ENCODE data around the gene EPB42.

Gene EPB42

DNA sequence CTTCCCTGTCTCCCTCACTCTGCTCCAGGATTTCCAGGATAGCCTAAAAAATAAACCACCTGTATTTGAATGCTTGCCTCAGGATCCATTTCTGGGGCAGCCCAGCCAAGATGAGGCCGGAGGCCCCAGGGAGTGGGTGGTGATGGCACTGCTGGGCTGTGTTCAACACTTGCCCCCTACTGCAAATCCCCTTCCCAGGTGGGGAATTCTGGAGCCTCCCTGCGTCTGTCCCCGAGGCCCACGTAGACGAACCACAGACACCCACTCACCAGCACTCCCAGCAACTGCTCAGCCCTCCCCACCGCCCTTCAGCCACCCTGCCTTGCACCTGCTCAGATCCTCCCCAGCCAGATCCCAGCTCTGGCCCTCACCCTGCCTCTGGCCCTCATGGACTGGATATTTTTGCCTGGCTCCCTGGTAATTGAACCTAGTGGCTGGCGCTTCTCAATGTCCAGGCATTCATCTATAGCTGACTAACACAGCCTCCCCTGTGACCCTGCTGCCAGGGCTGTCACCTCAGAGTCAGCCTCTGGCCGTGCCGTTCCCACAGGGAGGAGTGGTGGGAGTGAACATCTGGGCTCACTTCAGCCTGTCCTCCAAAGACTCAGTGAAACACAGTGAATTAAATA, 17.1 kb upstream of the EPB42 start:
- POLR2A ChIA-PET, result no interaction called here
- no peak for DNase-seq (ENCODE audit: extremely low spot score)
- TF ChIP-seq ARNT (IDR thresholded peaks at IDR 0.05), result no peak
- CTCF ChIA-PET, result interaction anchor here (0.8 kb wide), 1 partner anchor 13 kb away, joined by 3 read pairs; no protein-coding TSS in a partner anchor

DNA sequence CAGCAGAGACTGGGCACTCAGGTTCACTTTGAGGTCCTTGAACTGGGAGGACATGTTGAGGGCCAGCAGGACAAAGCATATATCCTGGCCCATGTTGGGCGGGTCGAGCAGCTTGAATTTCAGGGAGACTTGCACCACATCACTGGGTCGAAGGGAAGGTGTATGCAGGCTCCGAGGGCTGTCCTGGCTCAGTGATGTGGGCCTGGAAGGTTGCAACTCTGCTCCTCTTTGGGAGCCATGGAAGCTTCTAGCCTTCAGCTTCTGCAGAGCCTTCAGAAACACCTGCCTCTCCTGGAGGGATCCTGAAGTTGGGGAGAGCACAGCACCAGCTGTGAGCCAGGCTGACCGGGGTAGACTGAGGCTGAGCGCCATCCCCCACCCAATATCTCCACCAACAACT, 14.7 kb upstream of the EPB42 start:
- CTCF ChIA-PET, result no interaction called here
- DNase-seq (ENCODE audit: extremely low spot score), result no peak
- POLR2A ChIA-PET, result no interaction called here
- TF ChIP-seq FOXK2 (IDR thresholded peaks at IDR 0.05), result no peak

DNA sequence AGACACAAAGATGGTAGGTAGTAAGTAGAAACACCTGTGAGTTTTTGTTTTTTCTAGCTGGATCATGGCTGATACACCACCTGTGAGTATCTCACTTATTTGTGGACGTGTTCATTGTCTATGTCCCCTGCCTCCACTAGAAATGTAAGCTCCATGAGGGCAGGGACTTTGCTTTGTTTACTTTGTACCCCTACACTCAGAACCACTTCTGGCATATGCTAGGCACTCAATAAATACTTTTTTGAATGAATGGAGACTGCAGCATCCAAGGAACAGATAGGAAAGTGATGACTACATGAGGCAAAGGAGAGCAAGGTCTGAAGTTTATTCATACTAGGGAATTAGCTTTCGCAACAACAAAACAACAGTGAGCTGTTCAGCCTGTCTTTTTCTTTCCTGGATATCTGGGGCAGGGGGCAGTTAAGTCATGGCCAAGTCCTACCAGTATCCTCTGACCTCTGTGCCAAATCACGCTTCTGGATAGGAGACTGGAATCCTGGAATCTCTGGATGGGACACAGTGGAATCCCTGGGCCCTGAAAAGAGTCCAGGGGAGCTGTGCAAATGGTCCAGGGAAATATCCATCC, 11.6 kb upstream of the EPB42 start:
- DNase-seq (ENCODE audit: extremely low spot score), result no peak
- POLR2A ChIA-PET, result no interaction called here
- CTCF ChIA-PET, result interaction anchor here (1.3 kb wide), 1 partner anchor 53 kb away, joined by 3 read pairs; no protein-coding TSS in a partner anchor
- TF ChIP-seq NFRKB (IDR thresholded peaks at IDR 0.05) (no peak), FOXK2 (IDR thresholded peaks at IDR 0.05) (no peak), ELF4 (IDR thresholded peaks at IDR 0.05) (no peak), HDGF (IDR thresholded peaks at IDR 0.05; ENCODE audit: borderline replicate concordance) (no peak), CTBP1 (IDR thresholded peaks at IDR 0.05; ENCODE audit: borderline replicate concordance) (no peak), SUZ12 (IDR thresholded peaks at IDR 0.05) (no peak), TARDBP (IDR thresholded peaks at IDR 0.05) (no peak), BHLHE40 (IDR thresholded peaks at IDR 0.05; ENCODE audit: borderline replicate concordance) (no peak), SP1 (IDR thresholded peaks at IDR 0.05) (no peak), FOXA1 (IDR thresholded peaks at IDR 0.05) (no peak), LEF1 (IDR thresholded peaks at IDR 0.05; ENCODE audit: borderline replicate concordance) (no peak), ZNF384 (IDR thresholded peaks at IDR 0.05) (no peak), L3MBTL2 (conservative IDR thresholded peaks at IDR 0.05) (no peak), FOXM1 (IDR thresholded peaks at IDR 0.05; ENCODE audit: borderline replicate concordance) (no peak), ARNT (IDR thresholded peaks at IDR 0.05) (no peak)
- TF ChIP-seq, protein P1, sequence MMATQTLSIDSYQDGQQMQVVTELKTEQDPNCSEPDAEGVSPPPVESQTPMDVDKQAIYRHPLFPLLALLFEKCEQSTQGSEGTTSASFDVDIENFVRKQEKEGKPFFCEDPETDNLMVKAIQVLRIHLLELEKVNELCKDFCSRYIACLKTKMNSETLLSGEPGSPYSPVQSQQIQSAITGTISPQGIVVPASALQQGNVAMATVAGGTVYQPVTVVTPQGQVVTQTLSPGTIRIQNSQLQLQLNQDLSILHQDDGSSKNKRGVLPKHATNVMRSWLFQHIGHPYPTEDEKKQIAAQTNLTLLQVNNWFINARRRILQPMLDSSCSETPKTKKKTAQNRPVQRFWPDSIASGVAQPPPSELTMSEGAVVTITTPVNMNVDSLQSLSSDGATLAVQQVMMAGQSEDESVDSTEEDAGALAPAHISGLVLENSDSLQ (IDR thresholded peaks at IDR 0.05), result no peak

DNA sequence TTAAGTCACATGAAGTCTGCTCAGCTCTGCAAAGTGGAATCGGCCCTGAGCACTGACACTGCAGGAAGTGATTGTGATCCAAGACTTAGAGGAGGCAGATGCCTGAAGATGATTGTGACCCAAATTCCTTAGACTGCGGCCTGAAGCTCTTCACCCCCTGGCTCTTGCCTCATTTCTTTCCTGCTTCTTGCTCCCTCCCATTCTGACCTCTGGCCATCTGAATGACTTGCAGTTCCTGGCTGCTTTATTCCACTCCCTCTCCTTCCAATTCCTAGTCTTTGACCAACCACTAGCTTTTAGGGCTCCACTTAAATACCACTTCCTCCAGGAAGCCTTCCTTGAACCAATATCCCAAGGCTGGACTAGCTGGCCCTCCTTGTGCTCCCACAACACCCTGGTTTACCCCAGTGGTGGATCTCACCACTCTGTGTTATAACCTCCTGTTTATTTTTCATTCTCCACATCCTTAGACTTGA, 9.9 kb upstream of the EPB42 start:
- POLR2A ChIA-PET, result no interaction called here
- CTCF ChIA-PET, result interaction anchor here (1.2 kb wide), 1 partner anchor 27 kb away, joined by 5 read pairs; no protein-coding TSS in a partner anchor
- no peak for DNase-seq (ENCODE audit: extremely low spot score)
- no peak for TF ChIP-seq LEF1 (IDR thresholded peaks at IDR 0.05; ENCODE audit: borderline replicate concordance)
- TF ChIP-seq, protein P1 (IDR thresholded peaks at IDR 0.05), result no peak
- no peak for TF ChIP-seq FOXA1 (IDR thresholded peaks at IDR 0.05)
- TF ChIP-seq ARNT (IDR thresholded peaks at IDR 0.05), result no peak
- TF ChIP-seq TARDBP (IDR thresholded peaks at IDR 0.05), result no peak
- TF ChIP-seq L3MBTL2 (conservative IDR thresholded peaks at IDR 0.05), result no peak
- no peak for TF ChIP-seq SP1 (IDR thresholded peaks at IDR 0.05)
- TF ChIP-seq HDGF (IDR thresholded peaks at IDR 0.05; ENCODE audit: borderline replicate concordance), result no peak
- no peak for TF ChIP-seq CTBP1 (IDR thresholded peaks at IDR 0.05; ENCODE audit: borderline replicate concordance)
- no peak for TF ChIP-seq NFRKB (IDR thresholded peaks at IDR 0.05)
- no peak for TF ChIP-seq FOXK2 (IDR thresholded peaks at IDR 0.05)
- TF ChIP-seq FOXM1 (IDR thresholded peaks at IDR 0.05; ENCODE audit: borderline replicate concordance), result no peak

DNA sequence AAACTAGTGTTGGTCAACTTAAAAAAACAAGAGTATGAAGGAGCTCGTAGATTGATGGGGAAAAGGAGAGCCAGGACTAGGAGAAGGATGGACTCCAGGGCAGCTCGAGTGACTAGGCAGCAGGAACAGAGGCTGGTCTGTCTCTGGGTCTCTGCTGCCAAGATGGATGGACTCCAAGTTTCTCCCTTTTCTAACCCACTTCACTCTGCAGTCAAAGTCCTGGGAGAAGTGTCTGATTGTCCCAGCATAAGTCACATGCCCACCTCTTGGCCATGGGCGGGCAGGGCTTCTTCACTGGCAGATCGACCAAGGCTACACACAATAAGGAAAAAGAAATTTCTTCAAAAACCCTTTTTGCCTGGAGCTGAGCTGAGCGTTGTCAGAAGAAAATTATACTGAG, 9.2 kb upstream of the EPB42 start:
- POLR2A ChIA-PET, result no interaction called here

More for the DNA sequence above, 9.2 kb upstream of the EPB42 start:
- no peak for DNase-seq (ENCODE audit: extremely low spot score)
- TF ChIP-seq SP1 (IDR thresholded peaks at IDR 0.05), result no peak
- TF ChIP-seq HDGF (IDR thresholded peaks at IDR 0.05; ENCODE audit: borderline replicate concordance), result no peak
- no peak for TF ChIP-seq BHLHE40 (IDR thresholded peaks at IDR 0.05; ENCODE audit: borderline replicate concordance)
- TF ChIP-seq LEF1 (IDR thresholded peaks at IDR 0.05; ENCODE audit: borderline replicate concordance), result no peak
- no peak for TF ChIP-seq FOXA1 (IDR thresholded peaks at IDR 0.05)
- TF ChIP-seq TARDBP (IDR thresholded peaks at IDR 0.05), result no peak
- TF ChIP-seq ZNF384 (IDR thresholded peaks at IDR 0.05), result no peak
- TF ChIP-seq ARNT (IDR thresholded peaks at IDR 0.05), result no peak
- TF ChIP-seq ELF4 (IDR thresholded peaks at IDR 0.05), result no peak
- TF ChIP-seq FOXM1 (IDR thresholded peaks at IDR 0.05; ENCODE audit: borderline replicate concordance), result no peak
- TF ChIP-seq L3MBTL2 (conservative IDR thresholded peaks at IDR 0.05), result no peak
- TF ChIP-seq FOXK2 (IDR thresholded peaks at IDR 0.05), result no peak
- TF ChIP-seq, protein P1 (IDR thresholded peaks at IDR 0.05), result no peak
- no peak for TF ChIP-seq NFRKB (IDR thresholded peaks at IDR 0.05)
- no peak for TF ChIP-seq SUZ12 (IDR thresholded peaks at IDR 0.05)
- TF ChIP-seq CTBP1 (IDR thresholded peaks at IDR 0.05; ENCODE audit: borderline replicate concordance), result no peak
- CTCF ChIA-PET, result interaction anchor here (1.2 kb wide), 1 partner anchor 26 kb away, joined by 5 read pairs; no protein-coding TSS in a partner anchor

All from HEK293T (cell line).